Epithelial cell of prostate (primary cell): ENCODE measurements around the gene E4F1.
"Not testable (repeated sequence)": the region's sequence is repeated elsewhere in the genome, so short reads cannot be mapped to it uniquely, and the experiment has no call there.

Experiments
- DNase-seq: peaks from one replicate; pipeline ENCODE4 v3.0.0-alpha.2; 2011; ENCODE audit warnings: low read depth, low spot score
- H3K27ac ChIP-seq: fragments of 450-650 bp; 2 replicates; pipeline ENCODE4 v1.5.1; 2017; ENCODE audit warnings: mild to moderate bottlenecking

The E4F1 gene

GRCh38 chr16:2189252-2189893, 34.0 kb upstream of the E4F1 start:
- H3K27ac ChIP-seq = no peak overlapping the region
- no peak for DNase-seq

GRCh38 chr16:2190002-2190658, 33.3 kb upstream of the E4F1 start:
- no peak overlapping the region for H3K27ac ChIP-seq
- no peak for DNase-seq

DNA sequence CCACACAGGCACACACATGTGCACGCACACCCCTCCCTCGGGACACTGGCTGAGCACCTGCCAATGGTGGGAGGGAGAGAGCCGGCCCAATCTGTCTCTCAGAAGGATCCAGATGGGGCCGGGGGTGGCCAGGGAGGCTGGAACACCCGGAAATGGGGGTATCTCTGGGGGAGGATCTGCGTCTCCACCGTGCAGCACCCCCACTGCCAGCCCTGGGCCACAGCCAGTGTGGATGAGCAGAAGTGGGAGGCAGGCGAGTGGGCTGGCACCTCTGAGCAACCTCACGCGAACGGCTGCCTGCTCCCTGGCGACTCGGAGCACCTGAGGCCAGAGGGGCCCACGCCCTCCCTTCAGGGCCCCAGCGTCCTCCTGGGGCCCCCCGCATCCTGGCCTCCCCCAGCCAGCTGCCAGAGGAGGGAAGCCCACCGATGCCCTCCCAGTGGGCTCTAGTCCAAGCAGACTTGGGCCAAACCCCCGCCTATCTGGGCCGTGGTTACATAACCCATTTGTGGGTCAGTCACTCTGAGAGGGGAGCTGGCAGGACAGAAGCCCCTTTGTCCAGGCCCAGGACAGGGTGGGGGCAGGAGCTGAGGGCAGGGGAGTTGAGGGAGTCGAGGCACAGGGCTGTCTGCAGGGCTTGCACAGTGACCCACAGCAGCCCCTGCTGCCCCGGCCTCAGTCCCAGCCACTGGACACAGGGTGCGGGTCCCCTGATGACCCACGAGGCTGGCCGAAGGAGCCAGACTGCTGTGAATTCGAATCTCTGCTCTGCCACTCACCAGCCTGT, 32.5 kb upstream of the E4F1 start:
- DNase-seq = no peak
- no peak overlapping the region for H3K27ac ChIP-seq

DNA sequence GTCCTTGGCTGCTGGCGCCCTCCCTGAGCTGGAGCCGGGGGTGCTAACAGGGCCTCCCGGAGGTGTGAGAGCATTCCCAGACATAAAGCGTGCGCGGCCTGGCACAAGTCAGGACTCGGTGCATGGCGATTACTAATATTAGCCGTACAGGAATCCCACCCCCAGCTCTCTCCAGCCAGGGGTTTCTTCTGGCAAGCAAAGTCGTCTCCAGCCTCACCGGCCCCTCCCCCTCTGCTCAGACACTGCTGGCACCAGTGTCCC, 32.0 kb upstream of the E4F1 start:
- DNase-seq = no peak
- H3K27ac ChIP-seq = no peak overlapping the region

GRCh38 chr16:2194166-2194834, 29.1 kb upstream of the E4F1 start:
- no peak for DNase-seq
- H3K27ac ChIP-seq = no peak overlapping the region

DNA sequence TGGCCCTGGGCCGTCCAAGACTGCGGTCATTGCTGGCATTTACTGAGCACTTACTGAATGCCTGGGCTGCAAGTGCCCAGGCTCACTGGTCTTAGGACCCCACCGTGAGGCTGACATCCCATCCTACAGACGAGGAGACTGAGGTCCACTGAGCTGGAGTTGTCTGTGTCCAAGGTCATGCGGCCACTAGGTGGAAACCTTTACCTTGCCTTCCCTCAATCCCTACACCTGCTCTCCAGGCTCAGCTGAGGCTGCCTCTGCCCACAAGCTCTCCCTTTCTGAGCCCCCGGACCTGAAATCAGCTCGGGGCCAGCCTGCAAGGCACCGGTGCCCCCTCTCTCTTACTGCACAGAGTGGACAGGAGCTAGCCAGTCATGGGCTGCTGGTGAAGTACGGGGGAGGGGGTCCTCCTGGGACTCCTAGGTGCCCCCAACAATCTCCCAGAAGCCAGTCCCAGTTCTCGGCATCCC, 28.5 kb upstream of the E4F1 start:
- H3K27ac ChIP-seq = no peak overlapping the region
- DNase-seq = peak; percentile 24

GRCh38 chr16:2195322-2196161, 27.8 kb upstream of the E4F1 start:
- H3K27ac ChIP-seq = no peak overlapping the region
- DNase-seq = no peak

DNA sequence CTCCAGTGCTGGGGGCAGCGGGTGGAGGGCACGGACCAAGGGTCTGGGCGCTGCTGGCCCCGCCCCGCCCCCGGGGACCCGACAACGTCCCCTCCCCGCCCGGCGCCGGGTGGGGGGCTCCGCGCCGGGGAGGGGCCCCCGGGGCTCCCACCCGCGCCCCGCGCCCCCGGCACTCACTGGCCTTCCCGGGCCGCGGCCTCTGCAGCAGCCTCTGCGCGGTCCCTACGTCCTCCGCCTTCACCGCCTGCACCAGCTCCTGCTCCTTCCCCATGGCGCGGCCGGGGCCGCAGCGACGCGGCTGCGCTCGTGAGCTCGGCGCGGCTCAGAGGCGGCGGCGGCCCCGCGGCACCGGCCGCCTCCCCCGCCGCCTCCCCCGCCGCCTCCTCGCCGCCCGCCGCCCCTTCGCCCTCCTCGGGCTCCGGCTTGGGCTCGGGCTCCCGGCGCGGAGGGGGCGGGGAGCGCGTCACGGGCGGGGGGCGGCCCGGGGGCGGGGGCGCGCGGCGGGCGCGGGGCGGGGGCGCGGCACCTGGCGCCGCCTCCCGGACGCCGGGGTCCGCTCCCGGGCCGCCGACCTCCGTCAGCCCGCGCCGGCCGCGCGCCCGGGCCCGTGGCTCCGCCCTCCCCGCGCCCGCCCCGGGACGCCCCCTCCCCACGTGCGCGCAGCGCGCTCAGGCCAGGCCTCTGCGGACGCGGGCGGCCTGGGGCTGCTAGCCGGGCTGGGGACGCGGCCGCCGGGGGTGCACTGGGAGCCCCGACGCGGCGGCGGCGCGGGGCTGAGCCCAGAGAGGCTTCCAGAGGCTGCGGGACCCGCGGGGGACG, 27.0 kb upstream of the E4F1 start, which contains the start of gene CASKIN1:
Gene CASKIN1, minus strand, starts transcription at position 444 of the 819 bp plus-strand sequence. Its CDS starts 173 bp downstream, at position 271.
- H3K27ac ChIP-seq = no peak within 1 kb of the TSS
- DNase-seq = no peak

GRCh38 chr16:2196981-2197511, 26.3 kb upstream of the E4F1 start:
- no peak for DNase-seq
- H3K27ac ChIP-seq = no peak overlapping the region

GRCh38 chr16:2197765-2198164, 25.6 kb upstream of the E4F1 start:
- DNase-seq = no peak
- H3K27ac ChIP-seq = no peak overlapping the region

- H3K27ac ChIP-seq = no peak overlapping the region
- no peak for DNase-seq
Measured at GRCh38 chr16:2198283-2198682, 25.1 kb upstream of the E4F1 start.

GRCh38 chr16:2199095-2199494, 24.3 kb upstream of the E4F1 start:
- no peak for DNase-seq
- no peak overlapping the region for H3K27ac ChIP-seq

GRCh38 chr16:2199621-2200139, 23.7 kb upstream of the E4F1 start:
- H3K27ac ChIP-seq = no peak overlapping the region
- DNase-seq = no peak

DNA sequence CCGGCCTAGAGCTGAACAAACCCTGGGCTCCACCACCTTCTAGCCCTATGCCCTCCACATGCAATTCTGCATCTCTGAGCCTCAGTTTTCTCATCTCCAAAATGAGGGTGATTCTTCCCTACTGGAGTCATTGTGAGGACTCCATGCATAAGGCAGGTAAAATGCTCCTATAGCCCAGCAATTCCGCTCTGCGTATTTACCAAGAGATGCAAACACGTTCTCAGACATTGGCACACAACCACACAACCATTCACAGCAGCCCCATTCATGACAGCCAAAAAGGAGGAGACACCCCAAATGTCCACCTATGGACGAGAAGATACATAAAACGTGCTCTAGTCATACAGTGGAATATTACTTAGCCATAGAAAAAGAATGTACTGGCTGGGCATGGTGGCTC, 23.1 kb upstream of the E4F1 start:
- H3K27ac ChIP-seq = no peak overlapping the region
- no peak for DNase-seq

GRCh38 chr16:2203119-2203688, 20.2 kb upstream of the E4F1 start:
- H3K27ac ChIP-seq, DNase-seq: not testable (repeated sequence)

DNA sequence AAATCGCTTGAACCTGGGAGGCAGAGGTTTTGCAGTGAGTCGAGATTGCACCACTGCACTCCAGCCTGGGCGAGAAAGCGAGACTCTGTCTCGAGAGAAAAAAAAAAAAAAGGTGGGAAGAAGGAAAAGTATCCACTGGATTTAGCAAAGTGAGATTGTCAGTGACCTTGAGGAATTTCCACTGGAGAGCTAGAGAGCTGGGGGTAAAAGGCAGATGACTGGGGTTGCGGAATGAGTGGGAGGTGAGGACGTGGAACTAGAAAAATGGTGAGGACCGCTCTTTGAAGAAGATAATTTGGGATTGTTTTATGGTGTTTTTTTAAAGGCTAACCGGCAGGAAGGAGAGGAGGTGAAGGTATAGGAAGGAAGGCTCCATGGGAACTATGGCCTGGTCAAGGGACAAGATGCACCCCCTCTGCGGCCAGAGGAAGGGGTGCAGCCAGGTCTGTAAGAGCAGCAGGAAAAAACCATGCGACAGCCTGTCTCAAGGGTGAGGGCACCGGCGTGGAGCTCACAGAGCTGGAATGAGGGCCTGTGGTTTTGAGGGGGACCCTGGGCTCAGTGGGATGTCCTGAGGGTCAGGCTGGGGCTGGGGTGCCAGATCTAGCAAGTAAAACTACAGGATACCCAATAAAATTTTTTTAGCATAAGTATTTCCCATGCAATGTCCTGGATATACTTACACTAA, 18.8 kb upstream of the E4F1 start:
- no peak for DNase-seq
- peak overlapping the region; percentile 74 for H3K27ac ChIP-seq

- DNase-seq = peak; percentile 27
- peak within 1 kb of the TSS; percentile 74 for H3K27ac ChIP-seq
Measured at GRCh38 chr16:2205104-2205966, 18.1 kb upstream of the E4F1 start, which contains the start of gene MLST8. Gene MLST8, plus strand, starts transcription at chr16:2205454. Its CDS starts 632 bp downstream, at chr16:2206086.
